ENCODE measurements around the gene EFTUD2. TPM values are rescaled to one million over a fixed set of nuclear protein-coding genes. Genes with fewer than 3 reads are reported as not detected.

EFTUD2 gene
- total and polyA plus RNA-seq, 2 of the 13 experiments (the other 11 are each of a cell fraction or from before 2014, with no cell fraction given), result 111 to 137 TPM

DNA sequence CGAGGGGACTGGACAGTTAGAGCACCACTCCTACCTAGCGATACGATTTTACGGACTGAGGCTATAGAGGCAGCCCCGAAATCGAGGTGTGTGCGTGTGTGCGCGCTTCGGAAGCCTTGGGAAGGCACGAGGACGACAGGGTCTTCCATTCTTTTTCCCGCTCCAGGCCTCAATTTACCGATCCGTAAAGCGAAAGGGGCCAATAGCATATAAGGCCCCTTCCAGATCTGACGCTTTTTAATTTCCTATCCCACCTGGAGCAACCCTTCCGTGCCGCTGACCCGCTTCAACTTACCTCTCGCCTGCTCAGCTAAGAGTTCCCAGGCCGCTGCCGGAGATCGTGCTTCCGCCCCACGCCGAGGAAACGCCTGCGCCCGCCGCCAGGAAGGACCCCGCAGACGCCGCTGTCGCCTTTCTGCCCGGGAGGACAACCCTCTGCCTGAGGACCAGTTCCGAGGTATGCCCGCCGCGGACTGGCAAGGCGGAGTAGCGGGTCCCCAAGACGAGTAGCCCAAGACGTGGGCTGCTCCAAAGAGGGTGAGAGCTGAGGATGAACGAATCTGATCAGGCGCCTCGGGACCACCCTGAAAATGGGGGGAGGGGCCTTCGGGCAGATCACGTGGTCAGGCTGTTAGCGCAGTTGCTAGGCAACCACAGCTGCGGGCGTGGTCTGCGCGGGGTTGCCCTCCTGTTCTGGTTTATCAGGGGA lies at the start of gene EFTUD2 (continued):
- TF ChIP-seq MLXIP (CRISPR knock-in tag; IDR thresholded peaks at IDR 0.05; ENCODE audit: borderline replicate concordance) (peak; percentile 73; the same call in 1 of the 2 replicates), ETV5 (CRISPR knock-in tag; IDR thresholded peaks at IDR 0.05; ENCODE audit: borderline replicate concordance) (peak; percentile 95), NR2C2 (CRISPR knock-in tag; IDR thresholded peaks at IDR 0.05; ENCODE audit: borderline replicate concordance) (peak; percentile 90), ZMYM4 (CRISPR knock-in tag; IDR thresholded peaks at IDR 0.05) (peak; percentile 93), ATF5 (CRISPR knock-in tag; IDR thresholded peaks at IDR 0.05; ENCODE audit: low read depth) (peak; percentile 69; the same call in 1 of the 2 replicates), POLR2AphosphoS2 (IDR thresholded peaks at IDR 0.05; ENCODE audit: low read depth, low read length) (no peak), ZNF468 (CRISPR knock-in tag; IDR thresholded peaks at IDR 0.05) (no peak)
- TF ChIP-seq, protein P1, sequence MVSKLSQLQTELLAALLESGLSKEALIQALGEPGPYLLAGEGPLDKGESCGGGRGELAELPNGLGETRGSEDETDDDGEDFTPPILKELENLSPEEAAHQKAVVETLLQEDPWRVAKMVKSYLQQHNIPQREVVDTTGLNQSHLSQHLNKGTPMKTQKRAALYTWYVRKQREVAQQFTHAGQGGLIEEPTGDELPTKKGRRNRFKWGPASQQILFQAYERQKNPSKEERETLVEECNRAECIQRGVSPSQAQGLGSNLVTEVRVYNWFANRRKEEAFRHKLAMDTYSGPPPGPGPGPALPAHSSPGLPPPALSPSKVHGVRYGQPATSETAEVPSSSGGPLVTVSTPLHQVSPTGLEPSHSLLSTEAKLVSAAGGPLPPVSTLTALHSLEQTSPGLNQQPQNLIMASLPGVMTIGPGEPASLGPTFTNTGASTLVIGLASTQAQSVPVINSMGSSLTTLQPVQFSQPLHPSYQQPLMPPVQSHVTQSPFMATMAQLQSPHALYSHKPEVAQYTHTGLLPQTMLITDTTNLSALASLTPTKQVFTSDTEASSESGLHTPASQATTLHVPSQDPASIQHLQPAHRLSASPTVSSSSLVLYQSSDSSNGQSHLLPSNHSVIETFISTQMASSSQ (IDR thresholded peaks at IDR 0.05; ENCODE audit: low read depth), result peak; percentile 55; the same call in 1 of the 2 replicates
- TF ChIP-seq, protein P1 (CRISPR knock-in tag; IDR thresholded peaks at IDR 0.05; ENCODE audit: borderline replicate concordance), result peak; percentile 89; the same call in 1 of the 2 replicates
- TF ChIP-seq, protein P2, sequence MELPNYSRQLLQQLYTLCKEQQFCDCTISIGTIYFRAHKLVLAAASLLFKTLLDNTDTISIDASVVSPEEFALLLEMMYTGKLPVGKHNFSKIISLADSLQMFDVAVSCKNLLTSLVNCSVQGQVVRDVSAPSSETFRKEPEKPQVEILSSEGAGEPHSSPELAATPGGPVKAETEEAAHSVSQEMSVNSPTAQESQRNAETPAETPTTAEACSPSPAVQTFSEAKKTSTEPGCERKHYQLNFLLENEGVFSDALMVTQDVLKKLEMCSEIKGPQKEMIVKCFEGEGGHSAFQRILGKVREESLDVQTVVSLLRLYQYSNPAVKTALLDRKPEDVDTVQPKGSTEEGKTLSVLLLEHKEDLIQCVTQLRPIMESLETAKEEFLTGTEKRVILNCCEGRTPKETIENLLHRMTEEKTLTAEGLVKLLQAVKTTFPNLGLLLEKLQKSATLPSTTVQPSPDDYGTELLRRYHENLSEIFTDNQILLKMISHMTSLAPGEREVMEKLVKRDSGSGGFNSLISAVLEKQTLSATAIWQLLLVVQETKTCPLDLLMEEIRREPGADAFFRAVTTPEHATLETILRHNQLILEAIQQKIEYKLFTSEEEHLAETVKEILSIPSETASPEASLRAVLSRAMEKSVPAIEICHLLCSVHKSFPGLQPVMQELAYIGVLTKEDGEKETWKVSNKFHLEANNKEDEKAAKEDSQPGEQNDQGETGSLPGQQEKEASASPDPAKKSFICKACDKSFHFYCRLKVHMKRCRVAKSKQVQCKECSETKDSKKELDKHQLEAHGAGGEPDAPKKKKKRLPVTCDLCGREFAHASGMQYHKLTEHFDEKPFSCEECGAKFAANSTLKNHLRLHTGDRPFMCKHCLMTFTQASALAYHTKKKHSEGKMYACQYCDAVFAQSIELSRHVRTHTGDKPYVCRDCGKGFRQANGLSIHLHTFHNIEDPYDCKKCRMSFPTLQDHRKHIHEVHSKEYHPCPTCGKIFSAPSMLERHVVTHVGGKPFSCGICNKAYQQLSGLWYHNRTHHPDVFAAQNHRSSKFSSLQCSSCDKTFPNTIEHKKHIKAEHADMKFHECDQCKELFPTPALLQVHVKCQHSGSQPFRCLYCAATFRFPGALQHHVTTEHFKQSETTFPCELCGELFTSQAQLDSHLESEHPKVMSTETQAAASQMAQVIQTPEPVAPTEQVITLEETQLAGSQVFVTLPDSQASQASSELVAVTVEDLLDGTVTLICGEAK (IDR thresholded peaks at IDR 0.05), result no peak
- TF ChIP-seq, protein P2 (CRISPR knock-in tag; IDR thresholded peaks at IDR 0.05), result peak; percentile 90
